ENCODE results near the gene TEX26. TPM values are rescaled to one million over a fixed set of nuclear protein-coding genes. Genes with fewer than 3 reads are reported as not detected.

TEX26 gene
- total RNA-seq, 3 donors from 2014 or later (not counting 1 experiment from before 2014, with no cell fraction given): not detected

- ATAC-seq (peak in 1 of 3 donors; percentile 38), DNase-seq (no peak)
- Mint-ChIP-seq H3K4me1 (peaks cover 0 to 6% of the 10 kb centered on the region in 2 donors), H3K9me3 (no peaks in the 10 kb centered on the region), H3K27ac (no peak overlapping the region), H3K27me3 (ENCODE audit: low read depth in 2 of 2) (peaks cover 23 to 28% of the 10 kb centered on the region in 2 donors), H3K4me3 (no peak overlapping the region), H3K36me3 (no peaks in the 10 kb centered on the region)
- no peak for TF ChIP-seq CTCF (IDR thresholded peaks at IDR 0.05)
- Histone ChIP-seq H3K36me3 (ENCODE audit: control insufficient read depth, insufficient read depth, low read length) (no peaks in the 10 kb centered on the region), H3K4me1 (ENCODE audit: control insufficient read depth, insufficient read depth, low read length) (no peaks in the 10 kb centered on the region), H3K4me3 (ENCODE audit: low read length) (no peak overlapping the region), H3K9me3 (ENCODE audit: control insufficient read depth, insufficient read depth, low read length) (no peaks in the 10 kb centered on the region), H3K27ac (ENCODE audit: low read length) (no peak overlapping the region), H3K27me3 (ENCODE audit: control insufficient read depth, insufficient read depth, low read length) (no peaks in the 10 kb centered on the region)
- WGBS (ENCODE audit: insufficient coverage): 57% methylated on average over 7 of the region's 7 CpGs
- intact Hi-C loops (cut with micrococcal nuclease): no loop called here
Measured at GRCh38 chr13:30898678-30899241, 33.7 kb upstream of the TEX26 start.

- no peaks in the 10 kb centered on the region for H3K36me3 Mint-ChIP-seq
- TF ChIP-seq CTCF (IDR thresholded peaks at IDR 0.05): no peak
- peaks cover 35 to 45% of the 10 kb centered on the region in 2 donors for H3K27me3 Mint-ChIP-seq (ENCODE audit: low read depth in 2 of 2)
- Histone ChIP-seq H3K36me3 (ENCODE audit: control insufficient read depth, insufficient read depth, low read length) (no peaks in the 10 kb centered on the region), H3K4me1 (ENCODE audit: control insufficient read depth, insufficient read depth, low read length) (no peaks in the 10 kb centered on the region), H3K27me3 (ENCODE audit: control insufficient read depth, insufficient read depth, low read length) (peaks cover 2% of the 10 kb centered on the region), H3K4me3 (ENCODE audit: low read length) (no peak overlapping the region), H3K27ac (ENCODE audit: low read length) (no peak overlapping the region), H3K9me3 (ENCODE audit: control insufficient read depth, insufficient read depth, low read length) (no peaks in the 10 kb centered on the region)
- DNase-seq (no peak), ATAC-seq (no peak)
- no peaks in the 10 kb centered on the region for H3K9me3 Mint-ChIP-seq
- no peak overlapping the region for H3K27ac Mint-ChIP-seq
- 76% methylated on average over 4 of the region's 4 CpGs for whole genome bisulfite sequencing (ENCODE audit: insufficient coverage)
- intact Hi-C loops (cut with micrococcal nuclease): no loop called here
- no peak overlapping the region for H3K4me3 Mint-ChIP-seq
- H3K4me1 Mint-ChIP-seq: peaks cover 2 to 6% of the 10 kb centered on the region in 2 donors
Measured at GRCh38 chr13:30900436-30900835, 32.0 kb upstream of the TEX26 start.

GRCh38 chr13:30900952-30901749 is 31.3 kb upstream of the TEX26 start:
- intact Hi-C loops (cut with micrococcal nuclease): no loop called here
- Histone ChIP-seq H3K36me3 (ENCODE audit: control insufficient read depth, insufficient read depth, low read length) (no peaks in the 10 kb centered on the region), H3K4me1 (ENCODE audit: control insufficient read depth, insufficient read depth, low read length) (no peaks in the 10 kb centered on the region), H3K4me3 (ENCODE audit: low read length) (no peak overlapping the region), H3K27me3 (ENCODE audit: control insufficient read depth, insufficient read depth, low read length) (peaks cover 6% of the 10 kb centered on the region), H3K27ac (ENCODE audit: low read length) (no peak overlapping the region), H3K9me3 (ENCODE audit: control insufficient read depth, insufficient read depth, low read length) (no peaks in the 10 kb centered on the region)
- H3K9me3 Mint-ChIP-seq: no peaks in the 10 kb centered on the region
- no peak for TF ChIP-seq CTCF (IDR thresholded peaks at IDR 0.05)
- WGBS (ENCODE audit: insufficient coverage): 92% methylated on average over 3 of the region's 5 CpGs
- H3K27ac Mint-ChIP-seq: no peak overlapping the region
- no peaks in the 10 kb centered on the region for H3K36me3 Mint-ChIP-seq
- H3K4me1 Mint-ChIP-seq: peaks cover 4 to 6% of the 10 kb centered on the region in 2 donors
- H3K27me3 Mint-ChIP-seq (ENCODE audit: low read depth in 2 of 2): peaks cover 38 to 49% of the 10 kb centered on the region in 2 donors
- ATAC-seq: no peak
- DNase-seq: no peak
- H3K4me3 Mint-ChIP-seq: no peak overlapping the region
